T-helper 22 cell (primary cell): ENCODE data around the gene NPTXR.

Experiments
- DNase-seq: peaks from one replicate; pipeline ENCODE4 v3.0.0-alpha.2; 2020; ENCODE audit warnings: low read depth

NPTXR gene

DNA sequence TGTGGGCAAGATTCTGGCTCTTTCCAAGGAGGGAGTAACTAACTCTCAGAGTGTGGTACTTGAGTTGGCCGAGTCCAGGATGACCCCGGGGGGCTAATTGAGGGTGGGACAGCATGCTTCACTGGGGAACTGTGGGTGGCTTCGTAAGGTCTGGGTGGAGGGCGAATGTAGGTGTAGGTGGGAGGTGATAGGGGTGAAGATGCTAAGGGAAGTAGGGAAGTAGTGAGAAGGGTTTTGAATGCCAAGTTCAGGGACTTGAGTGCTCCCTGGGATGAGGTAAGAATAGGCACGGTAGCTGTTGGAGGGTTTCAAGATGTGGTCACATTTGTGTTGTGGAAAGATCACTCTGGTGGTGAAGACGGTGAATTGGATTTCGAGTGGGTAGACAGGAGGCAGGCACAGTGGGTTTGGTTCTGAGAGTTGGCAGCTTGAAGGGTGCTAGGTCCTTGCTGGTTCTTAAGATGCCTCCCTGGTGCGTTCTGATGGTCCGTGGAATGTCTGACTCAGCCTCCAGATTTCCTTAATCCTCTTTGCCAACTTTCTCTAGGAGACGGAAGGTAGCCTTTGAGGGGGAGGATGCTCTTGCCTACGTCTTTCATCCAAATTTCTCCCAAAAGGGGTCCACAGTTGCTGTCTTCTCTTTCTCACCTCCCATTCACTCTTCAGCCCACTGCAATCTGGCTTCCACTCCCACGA is 47.4 kb downstream of the NPTXR start:
- no peak for DNase-seq

- DNase-seq: no peak
These were observed 48.3 kb downstream of the NPTXR start for GRCh38 chr22:38795569-38795968.

DNA sequence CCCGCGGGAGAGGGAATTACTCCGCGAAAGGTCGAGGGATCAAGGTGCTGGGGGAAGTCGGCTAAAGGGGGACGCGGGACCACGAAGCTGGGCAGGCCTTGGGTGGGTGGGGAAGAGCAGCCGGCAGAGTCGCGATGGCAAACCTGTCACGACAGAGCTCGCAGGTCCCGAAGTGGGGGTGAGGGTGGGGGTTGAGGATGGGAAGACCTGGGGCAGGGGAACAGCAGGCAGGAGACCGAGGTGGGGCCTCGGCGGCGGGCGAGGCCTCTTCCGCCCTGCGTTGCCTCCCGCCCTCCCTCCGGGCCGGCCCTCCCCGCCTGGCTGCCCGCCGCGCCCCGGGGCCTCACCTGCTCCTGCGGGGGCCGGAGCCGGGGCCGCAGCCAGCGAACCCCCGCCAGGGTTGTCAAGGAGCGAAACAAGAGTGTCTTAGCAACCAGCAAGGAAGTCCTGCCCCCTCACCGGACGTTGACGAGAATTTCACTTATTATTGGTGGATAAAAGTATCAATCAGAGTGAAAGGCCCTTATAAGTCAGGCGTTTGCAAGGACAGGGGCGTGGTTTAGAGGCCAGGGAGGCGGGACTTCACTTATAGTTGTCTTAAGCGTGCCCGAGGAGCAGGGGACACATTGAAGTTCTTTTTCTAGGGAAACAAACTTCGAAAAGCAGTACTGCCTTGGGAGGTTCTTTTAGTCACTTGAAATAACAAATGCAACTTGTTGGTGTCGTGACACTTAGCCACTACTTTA is 49.9 kb downstream of the NPTXR start, which contains the start of gene DNAL4:
Gene DNAL4 (minus strand): TSS at position 423 of the 746 bp plus-strand sequence. CDS start 11,412 bp downstream, outside the sequence.
- DNase-seq: peak; percentile 86

- DNase-seq: no peak
These were observed 50.5 kb downstream of the NPTXR start for GRCh38 chr22:38793317-38793716.

- no peak for DNase-seq
These were observed 51.0 kb downstream of the NPTXR start for GRCh38 chr22:38792833-38793232.

DNA sequence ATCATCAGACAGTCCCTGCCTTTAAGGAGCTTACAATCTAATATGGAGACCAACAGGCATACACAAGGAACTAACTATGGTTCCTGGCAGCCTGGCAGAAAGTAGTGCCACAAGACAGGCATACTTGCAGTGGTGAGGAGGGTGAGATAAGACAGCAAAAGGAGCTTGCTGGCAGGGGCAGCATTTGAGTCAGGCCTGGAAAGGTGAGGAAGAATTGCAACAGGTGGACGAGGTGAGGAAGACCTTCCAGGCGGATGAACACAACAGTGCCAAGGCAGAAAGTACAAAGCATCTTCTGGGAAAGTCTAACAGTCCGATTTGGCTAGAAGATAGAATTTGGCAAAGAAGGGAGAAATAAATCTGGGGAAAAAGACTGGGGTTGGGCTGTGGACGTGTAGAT is 54.2 kb downstream of the NPTXR start:
- DNase-seq: no peak

- DNase-seq: no peak
These were observed 55.0 kb downstream of the NPTXR start for GRCh38 chr22:38788846-38789245.

DNA sequence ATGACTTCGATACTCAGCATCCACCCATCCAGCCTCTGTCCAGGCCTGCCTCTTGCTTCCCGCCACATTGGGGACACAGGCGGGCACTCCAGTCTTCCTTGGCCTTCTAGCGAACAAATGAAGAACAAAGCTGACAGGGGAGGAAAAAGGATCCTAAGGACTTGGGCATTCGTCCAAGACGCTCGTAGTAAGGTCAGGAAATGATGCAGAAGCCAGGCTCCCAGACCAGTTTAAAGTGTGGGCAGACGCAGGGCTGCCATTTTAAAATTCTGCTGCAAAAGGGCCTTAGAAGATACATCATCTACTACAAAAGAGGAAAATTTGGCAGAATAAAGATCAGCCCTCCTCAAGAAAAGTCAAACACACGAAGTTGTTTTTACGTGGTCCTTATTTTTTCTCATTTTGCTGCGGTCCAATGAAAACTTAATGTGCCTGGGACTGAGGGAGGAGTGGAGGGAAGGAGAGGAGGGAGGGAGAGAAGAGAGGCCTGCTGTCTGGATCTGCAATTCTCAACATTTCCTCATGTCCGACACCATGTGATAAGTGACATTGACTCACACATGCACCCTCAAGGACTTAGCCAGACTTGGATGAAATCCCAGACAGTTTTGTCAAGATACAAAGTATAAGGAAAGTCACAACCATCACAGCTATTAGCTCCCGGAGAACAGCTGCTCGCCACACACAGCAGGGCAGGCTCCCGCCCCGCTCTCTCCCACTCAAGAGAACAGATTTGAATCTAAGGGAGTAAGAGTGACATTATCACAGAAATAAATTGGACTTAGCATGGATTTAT is 55.6 kb downstream of the NPTXR start:
- no peak for DNase-seq

DNA sequence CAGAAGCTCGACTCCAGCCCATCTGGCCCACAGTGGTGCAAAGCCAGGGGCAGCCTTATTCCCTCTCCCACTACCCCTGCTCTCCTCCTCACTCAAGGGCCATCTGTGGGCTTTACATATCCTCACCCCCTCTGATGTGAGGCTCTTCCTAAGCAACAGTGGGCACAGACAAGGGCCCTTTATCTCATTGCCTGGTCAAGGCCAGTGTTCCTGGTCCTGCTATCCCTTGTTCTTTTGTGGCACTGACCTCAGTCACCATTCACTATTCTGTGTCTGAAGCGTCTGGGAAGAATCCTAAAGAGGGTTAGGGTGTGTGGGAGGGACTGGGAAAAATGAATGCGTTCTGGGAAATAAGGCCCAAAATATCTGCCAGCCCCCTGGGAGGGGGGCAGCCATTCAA is 57.2 kb downstream of the NPTXR start:
- DNase-seq: no peak

DNA sequence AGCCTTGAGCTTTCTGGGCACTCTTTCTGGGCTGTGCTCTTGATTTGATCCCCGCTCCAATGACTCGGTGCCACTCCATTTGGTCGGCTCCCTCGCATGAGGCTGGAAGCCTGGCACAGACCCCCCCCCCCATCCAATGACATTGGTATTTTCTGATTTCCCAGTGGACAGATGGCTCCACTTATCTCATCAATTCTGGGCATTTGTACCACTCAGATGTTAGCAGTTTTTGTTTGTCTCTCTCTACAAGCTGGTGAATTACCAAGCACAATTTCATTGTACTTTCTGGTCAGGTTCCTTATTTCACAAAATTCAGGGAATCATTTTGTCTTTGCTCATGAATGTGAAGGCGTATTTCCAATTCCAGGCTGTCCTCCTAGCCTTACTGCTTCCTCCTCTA is 59.0 kb downstream of the NPTXR start:
- DNase-seq: no peak

- DNase-seq: no peak
These were observed 59.8 kb downstream of the NPTXR start for GRCh38 chr22:38784035-38784434.

DNA sequence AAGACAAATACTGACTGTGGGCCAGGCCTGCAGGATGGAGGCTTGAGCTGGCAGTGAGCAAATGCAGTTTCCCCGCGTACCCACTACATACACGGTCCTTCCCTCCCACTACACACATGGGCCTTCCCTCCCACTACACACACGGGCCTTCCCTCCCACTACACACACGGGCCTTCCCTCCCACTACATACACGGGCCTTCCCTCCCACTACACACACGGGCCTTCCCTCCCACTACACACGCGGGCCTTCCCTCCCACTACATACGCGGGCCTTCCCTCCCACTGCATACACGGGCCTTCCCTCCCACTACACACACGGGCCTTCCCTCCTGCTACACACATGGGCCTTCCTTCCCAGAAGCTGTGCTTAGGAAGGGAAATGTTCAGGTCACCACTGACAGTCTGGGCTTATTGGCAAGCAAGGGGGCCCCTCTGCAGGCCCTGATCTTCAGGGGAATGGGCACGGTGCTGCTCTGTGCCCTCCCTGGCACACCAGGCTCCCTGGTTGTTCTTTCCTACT is 60.7 kb downstream of the NPTXR start:
- DNase-seq: no peak

GRCh38 chr22:38782402-38783094 is 61.3 kb downstream of the NPTXR start:
- no peak for DNase-seq

DNA sequence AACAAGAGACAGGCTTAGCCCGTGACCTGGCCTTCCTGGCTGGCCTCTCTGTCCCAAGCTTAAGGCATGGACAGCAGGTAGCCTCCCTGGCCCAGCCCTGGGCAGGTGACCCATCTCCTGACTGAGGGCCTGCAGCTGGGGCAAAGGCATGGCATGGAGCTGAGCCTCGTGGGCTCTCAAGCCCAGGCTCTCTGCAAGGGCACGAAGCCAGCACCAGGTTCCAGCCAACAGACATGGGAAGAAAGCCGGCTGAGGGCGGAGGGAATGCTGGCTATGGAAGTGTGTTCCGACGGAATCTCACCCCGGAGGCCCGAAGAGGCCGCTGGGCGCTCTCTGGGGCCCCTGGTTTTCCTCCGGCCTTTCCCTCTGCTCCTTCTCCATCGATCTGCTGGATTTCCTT is 62.8 kb downstream of the NPTXR start:
- DNase-seq: no peak

DNA sequence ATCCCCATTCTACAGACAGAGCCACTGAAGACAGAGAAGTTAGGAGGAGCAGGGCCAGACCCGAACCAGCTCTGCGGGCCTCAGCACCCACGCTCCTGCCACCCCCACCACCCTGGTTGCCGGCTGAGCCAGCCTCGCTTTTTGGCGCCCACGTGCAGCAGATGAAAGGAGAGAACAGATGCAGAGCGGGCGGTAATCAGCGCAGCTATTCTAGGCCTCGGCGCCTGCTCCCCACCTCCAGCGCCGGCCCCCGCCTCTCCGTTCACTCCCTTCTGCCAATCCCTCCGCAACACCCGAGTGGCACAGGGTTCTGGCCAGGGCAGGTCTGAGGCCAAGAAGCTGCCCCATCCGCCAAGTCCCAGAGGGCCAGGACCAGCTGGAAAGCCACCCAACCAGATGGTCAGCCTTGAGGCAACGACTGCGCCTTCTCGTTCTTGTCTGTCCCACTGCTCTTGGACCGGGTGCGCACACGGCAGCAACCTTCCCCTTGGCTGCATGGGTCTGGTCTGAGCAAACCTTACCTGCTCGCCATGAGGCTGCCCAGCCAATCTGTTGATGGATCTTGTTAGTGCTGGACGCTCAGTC is 66.6 kb downstream of the NPTXR start:
- DNase-seq: no peak

DNA sequence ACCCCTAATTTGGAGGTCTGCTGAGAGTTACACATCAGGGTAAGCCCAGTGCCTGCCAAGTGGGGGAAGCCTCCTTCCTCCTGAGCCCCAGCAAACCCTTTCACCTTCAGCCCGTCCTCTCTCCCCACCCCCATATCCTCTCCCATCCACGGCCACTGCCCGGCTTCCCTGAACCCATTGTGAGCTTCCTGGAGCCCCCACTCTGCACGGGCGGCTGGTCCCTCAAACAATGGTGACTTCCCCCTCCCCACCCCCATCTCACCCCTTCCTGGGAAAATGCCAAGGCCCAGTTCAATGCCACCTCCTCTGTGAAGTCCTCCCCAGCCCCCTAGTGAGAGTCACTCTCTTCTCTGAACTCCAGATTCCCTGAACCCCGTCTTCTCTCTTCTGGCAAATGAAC is 67.7 kb downstream of the NPTXR start:
- no peak for DNase-seq

- no peak for DNase-seq
These were observed 68.2 kb downstream of the NPTXR start for GRCh38 chr22:38775656-38776055.

- DNase-seq: no peak
These were observed 69.2 kb downstream of the NPTXR start for GRCh38 chr22:38774496-38775166.

GRCh38 chr22:38773363-38773946 is 70.4 kb downstream of the NPTXR start:
- no peak for DNase-seq

DNA sequence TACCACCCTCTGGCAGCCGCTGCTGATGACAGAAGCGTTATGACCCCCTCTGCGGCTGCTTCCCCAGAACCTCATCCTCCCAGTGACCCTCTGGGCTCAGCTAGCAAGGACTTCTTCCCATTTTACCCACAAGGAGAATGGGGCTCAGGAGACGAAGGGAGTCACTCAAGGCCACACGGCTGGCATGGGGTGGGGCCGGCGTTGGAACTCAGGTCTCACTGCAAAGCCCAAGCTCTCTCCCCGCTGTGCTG is 71.3 kb downstream of the NPTXR start:
- DNase-seq: no peak
